Cardiac muscle cell (in vitro differentiated cells and primary cell): Measurements from ENCODE around the gene MAGI3. TPM values are rescaled to one million over a fixed set of nuclear protein-coding genes. Genes with fewer than 3 reads are reported as not detected.
"Not testable (repeated sequence)": the region's sequence is repeated elsewhere in the genome, so short reads cannot be mapped to it uniquely, and the experiment has no call there.

ENCODE experiments used
- DNase-seq, 2 donors: peaks; one replicate each; pipeline versions ENCODE4 v3.0.0 to v3.0.0-alpha.2; 2010 to 2017; ENCODE audit warnings: low read depth in 1 of 2, low spot score in 1 of 2
- H3K27ac ChIP-seq: fragments of 200-600 bp; sonication (generic); 2 replicates; pipeline ENCODE4 v1.5.1; 2016
- H3K27me3 ChIP-seq: fragments of 200-600 bp; sonication (generic); 2 replicates; pipeline ENCODE4 v1.6.0; 2016; ENCODE audit warnings: control low read depth
- H3K36me3 ChIP-seq: fragments of 200-600 bp; sonication (generic); 2 replicates; pipeline ENCODE4 v1.5.1; 2016; ENCODE audit warnings: control low read depth
- H3K4me1 ChIP-seq: fragments of 200-600 bp; sonication (generic); 2 replicates; pipeline ENCODE4 v1.8.1; 2017; ENCODE audit warnings: low read depth, mild to moderate bottlenecking, mixed run types
- H3K4me3 ChIP-seq: fragments of 200-600 bp; sonication (generic); 2 replicates; pipeline ENCODE4 v1.5.1; 2016; ENCODE audit warnings: mild to moderate bottlenecking
- H3K9me3 ChIP-seq: fragments of 200-600 bp; sonication (generic); 2 replicates; pipeline ENCODE4 v1.5.1; 2017; ENCODE audit warnings: low read depth, mild to moderate bottlenecking, control low read depth
- CTCF ChIP-seq: IDR thresholded peaks from 2 replicates; pipeline ENCODE4 v1.5.1; 2012; ENCODE audit warnings: low read depth, mild to moderate bottlenecking, low read length
- polyA plus RNA-seq: library from polyadenylated mRNA; unstranded; fragments of >200 nt; fragmentation: Nextera tagmentation; extraction: Ambion mirVana; gene quantifications from 2 replicates; pipeline ENCODE4 v1.2.1, GENCODE V29; 2016
- total RNA-seq: library from RNA; depleted of rRNA; stranded (reverse); fragments of >200 nt; gene quantifications from 2 replicates; pipeline ENCODE4 v1.2.3, GENCODE V29; 2016

Gene MAGI3
- total and polyA plus RNA-seq, 2 experiments from 2014 or later = 7.3 to 20.6 TPM

- Histone ChIP-seq H3K27me3 (no peaks in the 10 kb centered on the region), H3K27ac (no peak overlapping the region), H3K9me3 (no peaks in the 10 kb centered on the region), H3K4me3 (no peak overlapping the region), H3K36me3 (no peaks in the 10 kb centered on the region), H3K4me1 (peaks cover 4% of the 10 kb centered on the region)
- no peak for DNase-seq
- no peak for TF ChIP-seq CTCF
Observed at GRCh38 chr1:113409363-113409762, 19.0 kb downstream of the MAGI3 start.

GRCh38 chr1:113412020-113412419 is 21.7 kb downstream of the MAGI3 start:
- H3K9me3 ChIP-seq, H3K36me3 ChIP-seq, H3K4me3 ChIP-seq, H3K27ac ChIP-seq, DNase-seq, H3K27me3 ChIP-seq, H3K4me1 ChIP-seq: not testable (repeated sequence)

GRCh38 chr1:113415310-113416070 is 25.2 kb downstream of the MAGI3 start:
- no peak overlapping the region for H3K27ac ChIP-seq
- no peaks in the 10 kb centered on the region for H3K27me3 ChIP-seq
- H3K4me1 ChIP-seq = no peaks in the 10 kb centered on the region
- no peaks in the 10 kb centered on the region for H3K36me3 ChIP-seq
- DNase-seq = no peak
- TF ChIP-seq CTCF = no peak
- H3K4me3 ChIP-seq = no peak overlapping the region
- H3K9me3 ChIP-seq = no peaks in the 10 kb centered on the region

- H3K27ac ChIP-seq, DNase-seq, H3K36me3 ChIP-seq, H3K4me3 ChIP-seq, H3K9me3 ChIP-seq, H3K4me1 ChIP-seq, H3K27me3 ChIP-seq: not testable (repeated sequence)
Observed at GRCh38 chr1:113416071-113416470, 25.8 kb downstream of the MAGI3 start.

GRCh38 chr1:113416496-113416895 is 26.2 kb downstream of the MAGI3 start:
- no peak for DNase-seq
- TF ChIP-seq CTCF = no peak
- H3K9me3 ChIP-seq = no peaks in the 10 kb centered on the region
- H3K27me3 ChIP-seq = no peaks in the 10 kb centered on the region
- H3K27ac ChIP-seq = no peak overlapping the region
- H3K4me3 ChIP-seq = no peak overlapping the region
- no peaks in the 10 kb centered on the region for H3K4me1 ChIP-seq
- H3K36me3 ChIP-seq = no peaks in the 10 kb centered on the region

GRCh38 chr1:113422315-113423068 is 32.2 kb downstream of the MAGI3 start:
- Histone ChIP-seq H3K36me3 (no peaks in the 10 kb centered on the region), H3K9me3 (no peaks in the 10 kb centered on the region), H3K4me1 (no peaks in the 10 kb centered on the region), H3K27ac (no peak overlapping the region), H3K4me3 (no peak overlapping the region), H3K27me3 (no peaks in the 10 kb centered on the region)
- TF ChIP-seq CTCF = no peak
- no peak for DNase-seq
